RCC 7860 (cell line): ENCODE results near the gene PCP2.

Source experiments
- DNase-seq: peaks from one replicate; pipeline ENCODE4 v3.0.0-alpha.2; 2015; ENCODE audit warnings: low spot score
- FAIRE-seq: peaks from 2 replicates; lab custom pipeline; 2012; peaks lifted over from hg19 to GRCh38; lab: Jason Lieb, UNC

The PCP2 gene

GRCh38 chr19:7620442-7621412, 12.8 kb downstream of the PCP2 start:
- DNase-seq (no peak), FAIRE-seq (no peak)

DNA sequence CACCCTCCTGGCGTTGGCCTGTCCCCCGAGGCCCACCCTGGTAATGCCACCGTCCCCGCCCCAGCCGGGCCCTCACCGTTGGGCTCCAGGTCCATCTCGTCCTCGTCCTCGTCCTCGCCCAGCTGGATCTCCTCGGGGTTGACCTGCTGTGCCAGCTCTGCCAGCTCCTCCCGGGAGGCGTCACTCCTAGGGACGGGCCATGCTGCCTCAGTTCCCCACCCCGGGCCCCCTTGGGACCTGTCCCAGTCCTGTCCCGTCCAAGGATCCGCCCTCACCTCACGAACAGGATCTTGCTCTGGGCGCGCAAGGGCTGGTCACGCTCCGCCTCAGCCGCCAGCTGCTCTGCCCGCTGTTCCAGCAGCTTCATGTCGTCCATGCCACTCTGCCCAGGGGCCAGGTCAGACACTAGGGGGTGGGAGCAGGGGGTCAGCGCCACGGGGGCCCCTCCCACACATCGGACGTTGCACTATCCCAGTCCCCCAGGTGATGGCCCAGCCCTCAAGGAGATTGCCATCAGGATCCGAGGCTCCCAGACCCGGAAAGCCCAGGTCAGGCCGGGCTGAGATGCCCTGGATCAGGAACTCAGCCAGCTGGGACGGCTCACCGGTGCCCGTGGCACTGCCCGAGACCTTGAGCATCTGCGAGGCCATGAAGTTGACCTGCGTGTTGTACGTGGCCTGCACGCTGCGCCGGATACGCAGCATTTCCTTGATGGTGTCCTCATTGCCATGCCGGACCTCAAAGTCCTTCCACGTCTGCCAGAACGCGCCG, 13.7 kb downstream of the PCP2 start:
- no peak for DNase-seq
- no peak for FAIRE-seq

DNA sequence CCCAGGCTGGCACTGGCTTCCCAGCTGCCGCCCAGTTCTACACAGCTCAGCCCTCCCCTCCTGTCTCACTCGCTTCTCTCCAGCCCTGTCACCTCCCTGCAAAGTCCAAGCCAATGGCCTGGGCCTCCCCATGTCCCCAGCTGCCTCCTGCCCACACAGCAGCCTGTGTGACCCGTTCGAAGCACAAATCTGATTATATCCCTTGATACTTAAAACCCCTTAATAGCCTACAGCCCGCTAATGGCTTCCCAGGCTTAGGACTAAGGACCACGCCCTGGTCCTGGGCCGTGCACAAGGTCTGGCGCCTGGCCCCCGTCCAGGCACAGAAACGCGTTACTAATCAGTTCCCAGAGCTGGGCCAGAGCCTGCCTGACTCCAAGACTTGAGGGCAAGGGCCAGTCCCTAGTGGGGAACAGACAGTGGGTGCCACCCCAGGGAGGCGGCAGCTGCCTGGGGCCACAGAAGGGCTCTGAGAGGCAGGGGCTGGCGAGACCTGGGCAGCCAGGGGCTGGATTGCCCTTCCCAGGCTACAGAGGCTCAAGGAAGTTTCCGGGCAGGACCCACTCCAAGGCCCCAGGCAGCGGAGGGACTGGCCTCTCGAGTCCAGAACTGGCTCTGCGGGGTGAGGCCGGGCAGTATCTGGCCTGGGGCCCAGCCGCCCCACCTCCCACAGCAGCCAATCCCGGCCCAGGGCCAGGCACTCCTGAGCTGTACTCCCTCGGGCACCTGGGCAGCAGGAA, 14.6 kb downstream of the PCP2 start:
- no peak for FAIRE-seq

GRCh38 chr19:7618348-7618747, 15.2 kb downstream of the PCP2 start:
- DNase-seq (no peak), FAIRE-seq (no peak)

More for the DNA sequence above, 14.6 kb downstream of the PCP2 start:
- no peak for DNase-seq

- FAIRE-seq (no peak), DNase-seq (no peak)
Measured at GRCh38 chr19:7617735-7618134, 15.8 kb downstream of the PCP2 start.

DNA sequence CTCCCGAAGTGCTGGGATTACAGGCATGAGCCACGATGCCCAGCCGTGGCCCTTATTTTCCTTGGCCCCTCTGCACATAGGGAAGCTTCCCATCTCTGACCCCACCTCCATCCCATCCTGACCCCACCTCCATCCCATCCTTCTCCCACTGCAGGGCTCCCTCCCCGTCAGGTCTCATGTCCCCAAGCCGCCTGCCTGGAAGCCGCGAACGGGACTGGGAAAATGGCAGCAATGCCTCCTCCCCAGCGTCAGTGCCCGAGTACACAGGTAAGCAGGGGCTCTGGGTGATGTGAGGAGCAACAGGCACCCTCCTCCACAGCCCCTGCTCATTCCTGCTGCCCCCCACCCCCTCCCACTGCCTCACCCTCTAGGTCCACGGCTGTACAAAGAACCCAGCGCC, 16.3 kb downstream of the PCP2 start:
- FAIRE-seq (no peak), DNase-seq (no peak)

- no peak for DNase-seq
- FAIRE-seq, result no peak
Measured at GRCh38 chr19:7614859-7615741, 18.4 kb downstream of the PCP2 start.

DNA sequence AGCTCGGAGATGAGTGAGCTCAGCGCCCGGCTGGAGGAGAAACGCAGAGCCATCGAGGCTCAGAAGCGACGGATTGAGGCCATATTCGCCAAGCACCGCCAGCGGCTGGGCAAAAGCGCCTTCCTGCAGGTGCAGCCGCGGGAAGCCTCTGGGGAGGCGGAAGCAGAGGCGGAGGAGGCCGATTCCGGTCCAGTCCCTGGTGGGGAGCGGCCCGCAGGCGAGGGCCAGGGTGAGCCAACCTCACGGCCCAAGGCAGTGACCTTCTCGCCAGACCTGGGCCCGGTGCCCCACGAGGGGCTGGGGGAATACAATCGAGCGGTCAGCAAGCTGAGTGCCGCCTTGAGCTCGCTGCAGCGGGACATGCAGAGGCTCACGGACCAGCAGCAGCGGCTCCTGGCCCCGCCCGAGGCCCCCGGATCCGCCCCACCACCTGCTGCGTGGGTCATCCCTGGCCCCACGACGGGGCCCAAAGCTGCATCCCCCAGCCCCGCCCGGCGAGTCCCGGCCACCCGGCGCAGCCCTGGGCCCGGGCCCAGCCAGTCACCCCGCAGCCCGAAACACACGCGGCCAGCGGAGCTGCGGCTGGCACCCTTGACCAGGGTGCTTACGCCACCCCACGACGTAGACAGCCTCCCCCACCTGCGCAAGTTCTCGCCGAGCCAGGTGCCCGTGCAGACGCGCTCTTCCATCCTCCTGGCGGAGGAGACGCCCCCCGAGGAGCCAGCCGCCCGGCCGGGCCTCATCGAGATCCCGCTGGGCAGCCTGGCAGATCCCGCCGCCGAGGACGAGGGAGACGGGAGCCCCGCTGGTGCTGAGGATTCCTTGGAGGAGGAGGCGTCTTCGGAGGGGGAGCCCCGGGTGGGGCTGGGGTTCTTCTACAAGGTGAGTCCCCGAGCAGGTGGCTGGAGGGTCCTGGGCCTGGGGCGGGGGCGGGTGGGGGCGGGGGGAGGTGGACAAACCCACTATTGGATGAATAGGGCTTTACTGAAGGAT, 20.9 kb downstream of the PCP2 start:
- DNase-seq, result no peak
- no peak for FAIRE-seq

DNA sequence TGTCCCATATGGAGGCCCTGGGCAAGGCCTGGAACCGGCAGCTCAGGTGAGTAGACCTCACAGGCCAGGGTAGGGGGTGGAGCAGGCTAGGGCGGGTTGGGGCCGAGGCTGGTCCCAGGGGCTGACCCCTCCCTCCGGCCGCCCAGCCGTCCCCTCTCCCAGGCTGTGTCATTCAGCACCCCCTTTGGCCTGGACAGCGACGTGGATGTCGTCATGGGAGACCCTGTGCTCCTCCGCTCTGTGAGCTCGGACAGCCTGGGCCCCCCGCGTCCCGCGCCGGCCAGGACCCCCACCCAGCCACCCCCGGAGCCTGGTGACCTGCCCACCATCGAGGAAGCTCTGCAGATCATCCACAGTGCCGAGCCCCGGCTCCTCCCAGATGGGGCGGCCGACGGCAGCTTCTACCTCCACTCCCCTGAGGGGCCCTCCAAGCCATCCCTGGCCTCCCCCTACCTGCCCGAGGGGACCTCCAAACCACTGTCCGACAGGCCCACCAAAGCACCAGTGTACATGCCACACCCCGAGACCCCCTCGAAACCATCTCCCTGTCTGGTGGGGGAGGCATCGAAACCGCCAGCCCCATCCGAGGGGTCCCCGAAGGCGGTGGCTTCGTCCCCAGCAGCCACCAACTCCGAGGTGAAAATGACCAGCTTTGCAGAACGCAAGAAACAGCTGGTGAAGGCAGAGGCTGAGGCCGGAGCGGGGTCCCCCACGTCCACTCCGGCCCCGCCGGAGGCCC, 21.8 kb downstream of the PCP2 start:
- DNase-seq, result no peak
- no peak for FAIRE-seq

GRCh38 chr19:7610491-7611240, 22.9 kb downstream of the PCP2 start:
- DNase-seq (no peak), FAIRE-seq (no peak)

DNA sequence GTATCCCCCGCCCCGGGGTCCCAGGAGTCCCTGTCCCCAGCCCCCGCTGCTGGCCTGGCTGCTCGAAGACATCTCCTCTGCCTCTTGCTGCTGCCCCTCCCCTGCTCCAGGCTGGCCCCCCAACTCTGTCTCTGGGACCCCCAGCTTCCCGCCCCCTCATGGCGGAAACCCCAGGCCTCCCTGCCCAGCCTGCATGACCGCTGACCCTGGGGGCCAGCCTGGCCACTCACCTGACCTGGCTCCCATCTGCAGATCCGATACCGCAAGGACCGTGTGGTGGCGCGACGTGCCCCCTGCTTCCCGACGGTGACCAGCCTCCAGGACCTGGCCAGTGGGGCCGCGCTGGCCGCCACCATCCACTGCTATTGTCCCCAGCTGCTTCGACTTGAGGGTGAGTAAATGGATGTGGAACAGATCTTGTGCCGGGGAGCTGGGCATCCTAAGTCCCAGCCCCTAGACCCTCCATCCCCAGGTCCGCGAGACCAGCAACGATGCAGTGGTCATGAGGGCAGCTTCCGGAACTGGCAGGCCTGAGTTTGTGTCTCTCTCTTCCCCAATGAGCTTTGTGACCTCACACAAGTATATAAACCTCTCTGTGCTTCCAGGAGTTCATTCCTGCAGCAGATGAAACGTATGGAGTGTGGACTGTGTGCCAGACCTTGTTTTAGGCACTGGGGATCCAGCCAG, 25.5 kb downstream of the PCP2 start:
- DNase-seq (no peak), FAIRE-seq (no peak)

DNA sequence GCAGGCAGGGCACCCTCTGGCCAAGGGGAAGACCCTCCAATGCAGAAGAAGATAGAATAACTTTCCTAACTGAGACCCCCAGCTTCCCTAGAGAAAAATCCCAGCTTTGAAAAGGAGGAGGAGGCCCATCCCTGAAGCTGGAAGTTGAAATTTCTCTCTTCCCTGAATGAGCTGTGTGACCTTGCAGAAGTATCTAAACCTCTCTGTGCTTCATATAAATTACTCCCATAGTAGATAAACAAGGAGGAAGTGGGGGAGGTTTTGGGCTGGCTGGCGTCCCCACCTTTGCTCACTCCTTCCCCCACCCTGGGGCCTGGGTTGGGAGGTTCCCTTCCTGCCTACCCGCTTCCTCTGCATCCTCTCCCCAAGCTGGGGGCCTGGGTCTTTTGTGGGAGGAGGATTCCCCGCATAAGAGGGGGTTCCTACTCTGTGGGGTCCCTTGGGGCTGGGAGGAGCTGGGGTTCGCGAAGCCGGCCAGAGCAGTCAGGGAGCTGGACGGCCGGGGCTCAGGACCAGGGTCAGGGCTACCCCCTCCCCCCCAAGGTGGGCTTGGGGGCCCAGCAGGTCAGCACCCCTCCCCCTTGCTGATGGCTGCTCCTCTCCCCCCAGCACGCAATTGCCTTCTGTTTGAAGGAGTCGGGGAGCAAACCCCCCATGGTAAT, 26.2 kb downstream of the PCP2 start:
- no peak for DNase-seq

DNA sequence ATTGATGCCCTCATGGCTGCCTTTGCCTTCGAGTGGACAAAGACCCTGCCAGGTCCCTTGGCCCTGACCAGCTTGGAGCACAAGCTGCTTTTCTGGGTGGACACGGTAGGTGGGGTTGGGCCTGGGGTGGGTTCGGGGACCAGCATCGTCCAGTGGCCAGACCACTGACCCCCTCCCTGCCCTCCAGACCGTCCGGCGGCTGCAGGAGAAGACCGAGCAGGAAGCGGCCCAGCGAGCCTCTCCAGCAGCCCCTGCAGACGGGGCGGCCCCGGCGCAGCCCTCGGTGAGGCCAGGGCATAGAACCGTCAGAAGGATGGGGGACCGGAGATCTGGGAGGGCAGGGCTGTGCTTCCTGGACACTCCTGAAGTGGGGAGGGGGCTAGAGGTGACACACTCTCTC, 27.2 kb downstream of the PCP2 start:
- FAIRE-seq (no peak), DNase-seq (no peak)

More for the DNA sequence above, 26.2 kb downstream of the PCP2 start:
- no peak for FAIRE-seq

DNA sequence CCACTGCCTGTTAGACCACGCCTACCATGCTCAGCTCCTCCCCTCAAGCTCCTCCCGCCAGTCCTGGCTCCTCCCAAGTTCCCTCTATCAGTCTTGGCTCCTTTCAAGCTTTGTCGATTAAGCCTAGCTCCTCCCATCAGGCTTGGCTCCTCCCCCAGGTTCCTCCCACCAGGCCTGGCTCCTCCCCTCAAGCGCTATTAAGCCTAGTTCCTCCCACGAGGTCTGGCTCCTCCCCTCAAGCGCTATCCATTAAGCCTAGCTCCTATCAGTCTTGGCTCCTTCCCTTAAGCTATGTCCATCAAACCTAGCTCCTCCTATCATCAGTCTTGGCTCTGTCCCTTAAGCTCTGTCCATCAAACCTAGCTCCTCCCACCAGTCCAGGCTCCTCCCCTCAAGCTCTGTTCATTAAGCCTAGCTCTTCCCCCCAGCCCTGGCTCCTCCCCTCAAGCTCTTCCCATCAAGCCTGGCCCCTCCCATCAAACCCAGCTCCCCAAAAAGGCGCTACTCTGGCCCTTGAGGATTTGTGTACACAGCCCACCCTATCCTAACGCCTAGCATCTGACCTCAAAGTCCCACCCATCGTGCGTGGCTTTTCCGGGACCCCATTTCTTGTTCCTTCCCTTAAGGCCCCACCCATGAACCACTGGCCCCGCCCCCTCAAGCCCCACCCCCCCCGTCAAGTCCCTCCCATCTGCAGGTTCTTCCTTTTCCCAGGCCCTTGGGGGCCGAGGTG, 27.9 kb downstream of the PCP2 start:
- DNase-seq (peak; percentile 4), FAIRE-seq (no peak)

DNA sequence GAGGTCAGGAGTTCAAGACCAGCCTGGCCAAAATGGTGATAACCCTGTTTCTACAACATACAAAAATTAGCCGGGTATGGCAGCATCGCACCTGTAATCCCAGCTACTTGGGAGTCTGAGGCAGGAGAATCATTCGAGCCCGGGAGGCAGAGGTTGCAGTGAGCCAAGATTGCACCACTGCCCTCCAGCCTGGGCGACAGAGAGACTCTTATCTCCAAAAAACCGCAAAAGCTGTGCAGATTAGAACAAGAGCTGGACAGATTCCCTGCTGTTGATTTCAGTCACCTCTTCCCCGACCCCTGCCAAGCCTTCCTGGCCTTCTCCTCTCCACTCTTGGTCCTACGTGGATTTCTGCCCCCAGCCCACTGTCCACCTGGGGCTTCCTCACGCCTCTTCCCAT, 29.6 kb downstream of the PCP2 start:
- FAIRE-seq (no peak), DNase-seq (no peak)
